ENCODE data around the gene PPP1R14C.

GRCh38 chr6:150191809-150192208, 49.0 kb downstream of the PPP1R14C start:
- TF ChIP-seq POLR2A (IDR thresholded peaks at IDR 0.05; ENCODE audit: insufficient read depth in 1 of 2, low read depth in 2 of 2, low read length in 2 of 2) (no peak), AFF4 (CRISPR knock-in tag; IDR thresholded peaks at IDR 0.05) (no peak), TARDBP (CRISPR knock-in tag; IDR thresholded peaks at IDR 0.05) (no peak), JUN (CRISPR knock-in tag; IDR thresholded peaks at IDR 0.05) (no peak), ZNF660 (CRISPR knock-in tag; IDR thresholded peaks at IDR 0.05; ENCODE audit: borderline replicate concordance, low read depth) (no peak), BRCA1 (CRISPR knock-in tag; IDR thresholded peaks at IDR 0.05) (no peak), E2F1 (CRISPR knock-in tag; IDR thresholded peaks at IDR 0.05) (no peak)

Data from HepG2 (cell line).